ENCODE measurements around the gene GOPC. TPM values are rescaled to one million over a fixed set of nuclear protein-coding genes. Genes with fewer than 3 reads are reported as not detected.

The GOPC gene
- total RNA-seq, 2 experiments from 2014 or later: 20.5 to 20.8 TPM

DNA sequence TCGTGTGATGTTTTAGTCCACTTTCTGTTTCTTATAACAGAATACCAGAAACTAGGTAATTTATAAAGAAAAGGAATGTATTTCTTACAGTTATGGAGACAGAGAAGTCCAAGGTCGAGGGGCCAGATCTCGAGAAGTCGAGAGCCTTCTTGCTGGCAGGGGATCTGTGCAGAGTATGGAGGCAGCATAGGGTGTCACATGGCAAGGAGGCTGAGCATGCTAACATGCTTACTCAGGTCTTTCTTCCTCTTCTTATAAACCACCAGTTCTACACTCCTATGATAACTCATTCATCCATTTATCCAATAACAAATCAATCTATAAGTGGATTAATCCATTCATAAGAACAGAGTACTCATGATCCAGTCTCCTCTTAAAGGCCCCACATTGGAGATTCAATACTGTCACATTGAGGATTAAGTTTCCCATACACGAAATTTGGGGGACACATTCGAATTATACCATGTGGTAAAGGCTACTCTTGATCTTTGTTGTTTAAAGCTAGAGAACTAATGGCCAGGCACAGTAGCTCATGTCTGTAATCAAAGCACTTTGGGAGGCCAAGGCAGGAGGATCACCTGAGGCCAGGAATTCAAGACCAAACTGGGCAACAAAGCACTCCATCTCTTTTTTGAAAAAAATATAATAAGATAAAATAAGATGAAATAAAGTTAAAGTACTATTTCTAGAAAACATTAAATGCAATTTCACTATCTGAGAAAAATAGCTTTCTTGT is 2.1 kb downstream of the GOPC start:
- ChIA-PET CTCF (no interaction called here), POLR2A (no interaction called here)

DNA sequence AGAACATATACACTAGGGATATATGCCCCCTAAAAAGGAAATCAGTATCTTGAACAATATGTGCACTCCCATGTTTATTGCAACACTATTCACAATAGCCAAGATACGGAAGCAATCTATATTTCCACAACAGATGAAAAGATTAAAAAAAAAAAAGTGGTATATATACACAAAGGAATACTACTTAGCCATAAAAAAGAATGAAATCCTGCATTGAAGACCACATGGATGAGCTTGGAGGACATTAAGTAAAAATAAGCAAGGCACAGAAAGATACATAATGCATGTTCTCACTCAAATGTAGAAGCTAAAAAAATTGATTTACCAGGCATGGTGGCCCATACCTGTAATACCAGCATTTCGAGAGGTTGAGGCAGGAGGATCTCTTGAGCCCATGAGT is 4.6 kb downstream of the GOPC start:
- POLR2A ChIA-PET: no interaction called here
- CTCF ChIA-PET: no interaction called here

DNA sequence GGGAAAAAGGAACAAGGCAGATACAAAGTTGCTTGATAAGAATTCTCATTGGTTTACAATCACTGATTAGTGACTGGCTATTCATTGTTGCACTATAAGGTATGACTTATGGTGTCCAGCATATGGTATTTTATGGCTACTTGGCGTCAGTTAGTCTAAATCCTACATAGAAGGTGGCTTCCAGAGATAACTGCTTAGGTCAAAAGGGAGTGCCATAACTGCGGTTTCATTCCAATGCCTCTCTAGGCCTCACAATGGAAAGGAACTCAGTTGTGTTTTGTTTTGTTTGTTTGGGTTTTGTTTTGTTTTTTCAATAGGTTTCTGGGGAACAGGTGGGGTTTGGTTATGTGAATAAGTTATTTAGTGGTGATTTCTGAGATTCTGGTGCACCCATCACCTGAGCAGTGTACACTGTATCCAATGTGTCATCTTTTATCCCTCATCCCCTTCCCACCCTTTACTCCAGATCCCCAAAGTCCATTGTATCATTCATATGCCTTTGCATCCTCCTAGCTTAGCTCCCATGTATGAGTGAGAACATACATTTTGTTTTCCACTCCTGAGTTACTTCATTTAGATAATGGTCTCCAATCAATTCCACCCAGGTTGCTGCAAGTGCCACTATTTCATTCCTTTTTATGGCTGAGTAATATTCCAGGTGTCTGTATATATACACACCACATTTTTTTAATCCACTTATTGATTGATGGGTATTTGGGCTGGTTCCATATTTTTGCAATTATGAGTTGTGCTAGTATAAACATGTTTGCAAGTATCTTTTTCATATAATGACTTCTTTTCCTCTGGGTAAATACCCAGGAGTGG is 7.0 kb downstream of the GOPC start:
- ChIA-PET POLR2A (no interaction called here), CTCF (no interaction called here)

DNA sequence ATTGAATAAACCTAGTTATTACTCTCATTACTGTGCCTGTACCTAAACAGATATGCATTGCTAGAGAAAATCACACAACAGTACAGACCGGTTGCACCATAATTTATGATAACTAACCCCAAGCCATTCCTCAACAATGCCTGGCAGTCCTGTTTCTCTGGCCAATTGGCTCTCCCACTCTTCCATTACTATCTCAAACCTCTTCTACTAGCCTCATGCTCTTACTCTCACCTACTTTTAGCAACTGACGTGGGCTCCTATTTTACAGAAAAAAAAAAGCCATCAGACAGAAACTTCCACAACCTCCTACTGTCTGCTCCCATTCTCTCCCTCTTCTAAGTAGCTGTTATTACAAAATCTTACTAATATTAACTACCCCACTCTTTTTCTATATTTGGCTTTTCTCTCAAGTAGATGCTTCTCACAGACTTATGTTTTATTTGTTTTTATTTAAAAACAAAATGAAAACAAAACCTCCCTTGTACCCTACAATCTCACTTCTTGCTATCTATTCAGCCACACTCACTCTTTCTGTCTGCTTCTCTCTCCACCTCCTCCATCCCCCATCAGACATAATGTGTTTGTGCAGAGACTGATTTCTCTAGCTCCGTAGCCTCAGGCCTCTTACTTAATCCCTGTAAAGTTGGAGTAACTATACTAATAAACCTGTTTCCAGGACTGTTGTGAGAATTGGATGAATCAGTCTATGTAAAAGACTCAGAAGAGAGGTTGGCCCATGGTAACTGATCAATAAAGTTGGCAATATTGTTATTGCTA is 9.1 kb downstream of the GOPC start:
- CTCF ChIA-PET: no interaction called here
- POLR2A ChIA-PET: interaction anchor here (0.8 kb wide), 1 partner anchor 31 kb away, joined by 4 read pairs; no protein-coding TSS in a partner anchor

DNA sequence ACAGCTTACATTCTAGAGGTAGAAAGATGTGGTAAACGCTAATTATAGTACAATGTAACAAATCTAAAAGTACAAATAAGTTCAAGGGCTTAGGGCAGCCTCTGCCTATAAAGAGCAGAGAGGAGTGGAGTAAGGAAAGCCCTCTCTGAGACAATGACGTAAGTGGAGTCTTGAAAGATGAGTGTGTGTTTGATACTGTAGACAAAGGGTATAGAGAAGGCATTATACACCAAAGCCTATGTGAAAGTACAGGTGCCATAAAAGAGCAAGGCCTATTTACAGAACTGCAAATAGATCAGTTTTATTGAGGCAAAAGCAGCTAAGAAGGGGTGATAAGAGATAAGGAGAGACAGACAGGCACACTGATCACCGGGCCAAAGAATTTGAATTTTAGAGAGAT is 10.9 kb downstream of the GOPC start:
- ChIA-PET POLR2A (no interaction called here), CTCF (no interaction called here)

DNA sequence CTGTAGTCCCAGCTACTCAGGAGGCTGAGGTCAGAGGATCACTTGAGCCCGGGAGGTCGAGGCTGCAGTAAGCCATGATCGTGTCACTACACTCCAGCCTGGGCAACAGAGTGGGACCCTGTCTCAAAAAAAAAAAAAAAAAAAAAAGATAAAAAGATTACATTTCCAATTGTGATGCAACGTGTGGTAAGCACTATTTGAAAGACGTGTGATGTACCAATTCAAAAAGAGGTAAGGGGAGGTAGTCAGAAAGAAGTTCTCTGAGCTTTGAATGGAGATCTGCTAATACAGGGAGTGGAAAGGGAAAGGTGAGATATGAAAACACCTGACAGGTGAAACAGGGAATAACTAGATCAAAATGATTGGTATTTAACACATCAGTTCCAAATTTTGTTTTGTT is 11.9 kb downstream of the GOPC start:
- CTCF ChIA-PET: interaction anchor here (0.7 kb wide), 2 partner anchors 913 to 1055 kb away, joined by 3 read pairs; no protein-coding TSS in a partner anchor
- POLR2A ChIA-PET: interaction anchor here (0.7 kb wide), 1 partner anchor 54 kb away, joined by 3 read pairs; no protein-coding TSS in a partner anchor

DNA sequence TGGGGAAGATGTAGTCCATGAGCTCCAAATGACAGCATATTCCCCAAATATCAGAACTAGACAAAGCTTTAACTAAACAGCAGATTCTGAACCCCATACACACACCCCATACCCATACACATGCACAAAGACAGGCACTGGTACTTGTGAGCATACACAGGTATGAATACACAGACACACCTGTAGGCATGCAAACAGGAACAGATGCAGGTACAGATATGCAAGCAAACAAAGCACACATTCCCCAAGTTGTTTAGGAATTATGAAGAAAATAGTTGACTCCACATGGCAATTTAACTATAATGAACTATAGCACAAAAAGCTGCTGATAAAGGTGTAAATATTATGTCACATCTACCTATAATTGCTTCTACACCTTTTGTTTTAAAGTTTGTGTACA is 16.7 kb downstream of the GOPC start:
- ChIA-PET POLR2A (interaction anchor here (0.7 kb wide), 1 partner anchor 9 kb away, joined by 3 read pairs; no protein-coding TSS in a partner anchor), CTCF (interaction anchor here (0.7 kb wide), 1 partner anchor 144 kb away, joined by 3 read pairs; no protein-coding TSS in a partner anchor)

DNA sequence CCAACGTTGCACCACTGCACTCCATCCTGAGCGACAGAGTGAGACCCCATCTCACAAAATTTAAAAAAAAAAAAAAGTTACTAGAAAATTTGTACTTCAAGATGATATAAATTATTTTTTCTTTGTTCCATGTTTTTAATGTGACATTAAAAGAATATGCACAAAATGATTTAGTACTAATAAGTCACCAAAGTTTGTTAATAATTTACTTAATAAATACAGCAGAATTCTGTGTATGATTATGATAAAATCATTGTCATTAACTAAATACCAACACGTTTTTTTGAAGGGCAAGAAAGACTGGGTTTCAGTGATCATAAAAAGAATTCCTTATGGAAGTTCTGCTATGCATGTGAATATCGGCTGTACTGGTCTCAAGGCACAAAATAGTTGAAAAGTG is 28.1 kb downstream of the GOPC start:
- ChIA-PET POLR2A (no interaction called here), CTCF (no interaction called here)

DNA sequence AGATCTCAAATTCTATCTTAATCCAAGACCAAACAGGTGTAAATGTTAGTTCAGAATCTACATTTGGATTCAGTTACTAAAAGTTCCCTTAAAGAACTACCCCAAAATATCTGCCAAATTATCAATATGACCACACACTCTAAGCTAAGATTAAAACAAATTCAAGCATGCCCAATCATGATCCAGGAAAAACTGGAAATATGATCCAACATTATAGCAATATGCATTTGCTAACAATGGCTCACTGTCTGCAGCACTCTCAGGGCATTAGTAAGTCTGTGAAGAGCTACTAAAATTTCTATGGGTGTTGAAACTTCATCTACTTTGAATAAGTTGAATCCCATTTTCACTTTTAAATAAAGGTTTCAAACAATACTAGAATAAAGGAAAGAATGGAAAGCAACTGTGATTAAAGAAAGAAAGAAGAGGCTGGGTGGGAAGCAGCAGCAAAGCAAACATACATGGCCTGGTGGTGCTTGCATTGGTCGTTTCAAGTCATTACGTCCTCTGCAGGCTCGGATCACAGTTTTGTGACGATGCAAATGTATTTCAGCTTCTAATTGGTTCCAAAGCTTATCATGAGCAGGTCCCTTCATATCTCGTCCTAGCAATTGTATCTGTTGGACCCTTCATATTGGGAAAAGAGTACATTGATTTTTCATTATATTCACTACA is 29.2 kb downstream of the GOPC start:
- CTCF ChIA-PET: interaction anchor here (0.8 kb wide), 1 partner anchor 123 kb away, joined by 3 read pairs; no protein-coding TSS in a partner anchor

DNA sequence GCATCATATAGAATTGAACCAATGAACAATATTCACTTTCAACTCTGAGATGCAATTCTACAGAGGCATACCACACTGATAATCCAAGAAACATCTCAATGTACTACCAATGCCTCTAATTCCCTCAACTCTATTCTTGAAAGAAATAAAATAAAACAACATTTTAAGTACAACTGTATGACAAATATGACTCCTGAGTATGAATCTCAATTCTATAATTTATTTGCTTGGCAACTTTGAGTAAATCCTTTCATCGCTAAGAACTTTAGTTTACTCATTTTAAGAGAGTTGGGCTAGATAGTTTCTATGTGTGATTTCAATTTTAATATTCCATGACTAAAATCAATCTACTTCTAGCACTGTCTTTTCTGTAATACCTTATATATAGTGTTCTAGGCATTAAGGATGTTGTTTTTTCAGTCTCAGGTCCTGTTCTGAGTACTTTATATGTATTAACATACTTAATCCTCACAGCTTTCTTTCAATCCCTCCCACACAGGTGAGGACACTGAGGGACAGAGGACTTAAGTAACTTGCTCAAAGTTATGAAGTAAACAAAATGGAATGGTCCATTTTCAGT is 33.4 kb downstream of the GOPC start:
- CTCF ChIA-PET: no interaction called here
- POLR2A ChIA-PET: interaction anchor here (1.0 kb wide), 1 partner anchor 21 kb away, joined by 4 read pairs; no protein-coding TSS in a partner anchor

More for the DNA sequence above, 29.2 kb downstream of the GOPC start:
- POLR2A ChIA-PET: no interaction called here

DNA sequence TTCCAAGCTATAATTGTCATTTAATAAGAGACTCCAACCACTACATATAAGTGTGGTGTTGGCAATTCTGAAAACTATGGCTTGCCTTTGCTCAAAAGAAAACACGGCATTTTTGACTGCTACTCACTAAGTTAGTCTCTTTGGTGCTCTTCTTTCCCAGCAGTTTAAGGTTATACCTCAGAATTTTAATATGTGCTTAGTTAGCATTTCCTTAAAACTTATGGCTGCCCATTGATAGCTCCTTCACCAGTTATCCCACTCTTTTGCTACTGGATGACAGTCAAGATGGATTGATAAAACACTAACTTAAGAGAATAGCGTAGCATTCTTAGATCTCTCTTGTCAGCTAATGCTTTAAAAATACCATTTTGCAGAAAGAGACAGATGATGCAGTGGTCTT is 34.1 kb downstream of the GOPC start:
- CTCF ChIA-PET: no interaction called here
- POLR2A ChIA-PET: interaction anchor here (0.8 kb wide), 1 partner anchor 33 kb away, joined by 5 read pairs; no protein-coding TSS in a partner anchor

DNA sequence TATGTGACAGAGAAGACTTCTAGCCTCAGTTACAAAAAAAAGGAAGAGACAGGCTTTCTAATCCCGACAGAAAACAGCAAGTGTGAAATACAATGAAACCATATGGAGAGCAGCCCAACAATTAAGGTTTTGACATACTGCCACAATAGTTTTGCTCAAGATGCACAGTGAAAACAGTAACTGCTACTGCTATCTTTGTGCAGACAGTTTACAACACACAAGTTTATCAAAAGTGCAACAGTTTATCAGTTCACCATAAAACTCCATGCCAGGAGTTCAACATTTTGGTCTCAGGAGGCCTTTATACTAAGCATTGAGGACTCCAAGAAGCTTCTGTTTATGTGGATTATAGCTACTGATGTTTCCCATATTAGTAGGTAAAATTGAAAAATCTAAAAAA is 37.6 kb downstream of the GOPC start:
- ChIA-PET CTCF (no interaction called here), POLR2A (no interaction called here)

DNA sequence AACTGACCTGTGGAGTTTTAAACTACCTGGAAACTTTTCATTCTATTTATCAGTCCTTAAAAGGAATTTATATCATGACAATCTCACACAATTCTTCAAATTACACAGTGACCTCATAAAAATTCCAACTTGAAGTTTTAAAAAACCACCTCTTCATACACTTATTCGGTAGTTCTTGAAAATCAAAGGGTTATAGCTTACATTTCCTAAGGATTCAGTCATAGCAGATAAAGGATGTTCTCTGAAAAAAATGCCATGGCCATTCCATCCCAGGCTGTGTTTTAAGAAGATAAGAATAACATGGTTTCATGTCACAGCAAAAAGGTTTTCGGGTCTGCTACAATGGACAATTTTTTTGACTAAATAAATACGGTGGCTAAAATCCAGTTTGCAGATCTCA is 41.2 kb downstream of the GOPC start:
- POLR2A ChIA-PET: no interaction called here

DNA sequence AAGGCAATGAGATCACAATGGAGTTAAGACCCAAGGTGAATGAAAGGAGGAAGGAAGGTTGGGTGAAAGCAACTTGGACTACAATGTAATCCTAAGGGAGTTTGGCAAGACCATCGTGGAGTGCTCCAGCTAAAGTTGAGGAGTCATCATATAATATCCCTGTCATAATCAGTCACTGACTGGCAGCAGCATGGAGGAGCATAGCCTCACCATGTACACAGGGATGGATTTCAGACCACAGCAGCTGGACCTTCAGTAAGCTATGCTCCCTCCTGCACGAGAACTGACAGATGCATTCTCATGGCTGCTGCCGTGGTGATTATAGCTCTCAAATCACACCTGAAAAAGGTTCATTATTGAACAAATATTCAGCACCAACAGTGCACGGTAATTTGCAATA is 43.0 kb downstream of the GOPC start:
- CTCF ChIA-PET: interaction anchor here (0.9 kb wide), 1 partner anchor 109 kb away, joined by 4 read pairs; no protein-coding TSS in a partner anchor
- POLR2A ChIA-PET: no interaction called here

More for the DNA sequence above, 41.2 kb downstream of the GOPC start:
- CTCF ChIA-PET: no interaction called here

DNA sequence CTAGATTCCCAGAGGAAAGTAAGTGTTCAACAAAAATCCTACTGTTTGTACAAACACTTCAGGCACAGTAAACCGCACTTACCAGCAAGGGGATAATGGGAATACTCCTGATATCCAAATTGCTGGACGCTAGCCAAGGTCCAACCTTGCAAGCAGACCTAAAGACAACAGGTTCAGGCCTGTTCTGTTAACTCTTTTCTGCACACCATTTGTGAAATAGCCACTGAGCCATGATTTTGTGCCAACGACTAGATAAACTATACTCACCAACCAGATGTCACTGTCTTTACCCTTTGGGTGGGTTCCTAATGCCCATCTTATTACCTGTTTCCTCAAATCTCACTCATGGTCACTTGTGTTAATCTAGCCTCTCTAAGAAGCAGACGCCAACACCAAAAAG is 43.5 kb downstream of the GOPC start:
- ChIA-PET CTCF (interaction anchor here (0.9 kb wide), 1 partner anchor 109 kb away, joined by 4 read pairs; no protein-coding TSS in a partner anchor), POLR2A (no interaction called here)

DNA sequence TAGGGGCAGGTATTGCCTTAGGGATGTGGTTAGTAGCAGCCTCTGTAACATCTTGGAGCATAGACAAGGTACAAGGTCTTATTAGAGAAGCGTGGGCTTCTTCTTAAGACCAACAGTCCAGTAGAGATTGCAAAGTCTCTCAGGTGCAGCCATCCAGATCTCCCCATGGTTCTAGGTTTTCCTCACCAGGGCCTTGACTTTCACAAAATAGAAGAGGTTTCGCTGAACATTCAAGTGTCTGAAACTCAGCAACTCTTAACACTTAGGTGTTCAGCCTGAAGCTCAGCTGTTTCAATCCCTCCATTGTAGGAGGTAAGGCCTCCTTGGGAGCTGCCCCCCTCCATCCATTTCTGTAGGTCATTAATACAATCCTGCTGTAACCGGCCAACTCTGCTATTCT is 44.4 kb downstream of the GOPC start:
- POLR2A ChIA-PET: no interaction called here
- CTCF ChIA-PET: no interaction called here

DNA sequence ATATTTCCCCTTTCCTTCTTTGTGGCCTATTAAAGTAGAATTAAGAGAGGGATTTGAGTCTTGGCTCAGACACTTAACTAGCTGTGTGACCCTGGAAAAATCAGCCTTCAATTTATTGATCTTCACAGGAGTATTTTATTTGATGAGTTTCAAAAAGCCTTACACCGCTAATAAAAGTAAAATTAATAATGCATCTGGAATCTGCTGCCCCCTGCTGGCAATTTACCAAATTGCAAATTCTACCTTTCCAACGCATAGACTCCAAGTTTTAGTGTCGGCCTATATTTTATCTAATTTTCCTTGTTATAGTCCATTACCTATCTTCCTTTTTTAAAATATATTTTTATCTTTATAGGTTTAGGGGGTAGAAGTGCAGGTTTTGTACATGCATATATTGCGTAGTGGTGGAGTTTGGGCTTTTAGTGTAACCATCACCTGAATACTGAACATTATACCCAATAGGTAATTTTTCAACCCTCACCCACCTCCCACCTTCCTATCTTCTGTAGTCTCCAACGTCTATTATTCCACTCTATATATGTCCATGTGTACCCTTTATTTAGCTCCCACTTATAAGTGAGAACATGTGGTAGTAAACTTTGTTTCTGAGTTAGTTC is 46.3 kb downstream of the GOPC start:
- CTCF ChIA-PET: interaction anchor here (0.8 to 1.7 kb wide), 8 partner anchors 14 to 153 kb away, joined by 3 to 6 read pairs (median 3); no protein-coding TSS in a partner anchor
- POLR2A ChIA-PET: no interaction called here

DNA sequence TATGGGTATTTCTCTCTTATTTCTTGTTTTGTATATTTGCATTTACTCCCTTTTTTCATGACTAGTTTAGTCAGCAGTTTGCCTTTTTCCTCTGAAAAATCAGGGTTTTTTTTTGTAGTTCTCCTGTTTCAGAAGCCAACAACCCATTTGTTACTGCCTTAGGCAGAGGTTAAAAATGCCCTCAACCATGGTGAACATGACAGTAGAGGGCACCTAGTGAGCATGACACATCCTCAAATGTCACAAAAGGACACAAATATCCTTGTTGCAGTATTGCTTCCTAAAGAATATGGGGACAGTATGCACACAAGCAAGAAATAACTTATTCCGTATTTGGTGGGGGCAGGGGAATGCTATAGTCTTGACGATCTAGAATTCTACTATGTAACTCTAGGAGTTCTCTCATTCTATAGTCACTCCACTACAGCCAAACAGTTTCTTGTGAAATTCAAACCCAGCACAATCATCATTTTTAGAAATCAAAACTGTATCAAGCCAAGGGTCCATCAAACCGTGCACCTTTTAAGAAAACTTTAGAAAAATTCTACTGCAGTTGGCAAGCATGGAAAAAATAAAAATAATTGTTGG is 47.0 kb downstream of the GOPC start:
- CTCF ChIA-PET: interaction anchor here (0.8 to 1.7 kb wide), 9 partner anchors 15 to 152 kb away, joined by 3 to 6 read pairs (median 3); no protein-coding TSS in a partner anchor
- POLR2A ChIA-PET: no interaction called here
